Panc1 (cell line): ENCODE results near the gene LRBA. TPM values are rescaled to one million over a fixed set of nuclear protein-coding genes. Genes with fewer than 3 reads are reported as not detected.

Experiments
- ATAC-seq: fragments of 200-7000 bp; cut with Tn5 transposase; 2 replicates; pipeline ENCODE4 v1.9.1; 2020; ENCODE audit warnings: mild to moderate bottlenecking, moderate library complexity
- BruUV-seq: library from RNA; stranded (reverse); fragments of 400-500 nt; replicated peaks from 2 replicates; lab custom pipeline; 2021; lab: Mats Ljungman, UMichigan
- CTCF ChIA-PET: fragments of 300-600 bp; sonication (Branson Sonifier 250); formaldehyde crosslinking; loops from one replicate; lab custom pipeline; 2022; ENCODE audit warnings: antibody characterized with exemption; lab: Charles Lee
- POLR2A ChIA-PET: fragments of 300-600 bp; sonication (Branson Sonifier 250); formaldehyde crosslinking; loops from one replicate; lab custom pipeline; 2022; ENCODE audit warnings: antibody characterized with exemption; lab: Charles Lee
- DNase-seq: peaks from one replicate; pipeline ENCODE4 v3.0.0-alpha.2; 2010; ENCODE audit warnings: low read depth, low spot score
- H3K27ac ChIP-seq: 2 replicates; pipeline ENCODE4 v1.5.1; 2011; ENCODE audit warnings: mild to moderate bottlenecking, low read length, inconsistent platforms
- H3K27me3 ChIP-seq: fragments of 200-500 bp; sonication (Bioruptor generic); 2 replicates; pipeline ENCODE4 v1.6.0; 2014; ENCODE audit warnings: low read length, inconsistent platforms; ENCODE audit not compliant: control insufficient read depth, insufficient read depth
- H3K36me3 ChIP-seq: fragments of 200-500 bp; sonication (Bioruptor generic); 2 replicates; pipeline ENCODE4 v1.5.1; 2014; ENCODE audit warnings: inconsistent platforms, mild to moderate bottlenecking, low read length, moderate library complexity; ENCODE audit not compliant: control insufficient read depth, insufficient read depth
- H3K4me1 ChIP-seq: 2 replicates; pipeline ENCODE4 v1.5.1; 2011; ENCODE audit warnings: inconsistent platforms, mild to moderate bottlenecking, low read length, moderate library complexity; ENCODE audit not compliant: control insufficient read depth, insufficient read depth
- H3K4me3 ChIP-seq, 2 experiments: 2 replicates each; pipeline ENCODE4 v1.5.1; 2011 to 2012; ENCODE audit warnings: low read depth in 2 of 2, low read length in 2 of 2, mild to moderate bottlenecking in 2 of 2, inconsistent platforms in 1 of 2, moderate library complexity in 1 of 2
- H3K9me3 ChIP-seq: fragments of 200-500 bp; sonication (Bioruptor generic); 2 replicates; pipeline ENCODE4 v1.5.1; 2014; ENCODE audit warnings: low read depth, mild to moderate bottlenecking, inconsistent platforms, low read length, moderate library complexity; ENCODE audit not compliant: control insufficient read depth, insufficient read depth
- POLR2AphosphoS5 ChIP-seq: IDR thresholded peaks from 2 replicates; pipeline ENCODE4 v1.6.1; 2012; ENCODE audit warnings: mild to moderate bottlenecking, low read depth, low read length, moderate library complexity
- SIN3A ChIP-seq: IDR thresholded peaks from 2 replicates; pipeline ENCODE4 v1.6.1; 2012; ENCODE audit warnings: low read depth, mild to moderate bottlenecking, low read length, moderate library complexity, borderline replicate concordance; ENCODE audit not compliant: insufficient read depth
- TCF7L2 ChIP-seq: IDR thresholded peaks from 2 replicates; pipeline ENCODE4 v1.6.1; 2011; ENCODE audit warnings: mild to moderate bottlenecking, low read depth, low read length, inconsistent platforms
- in situ Hi-C: cut with HindIII; loops from 2 replicates; pipeline ENCODE4 v1.10.0; 2016; ENCODE audit warnings: low sequenced_read_pairs, low pct_unique_long_range_greater_than_20kb
- intact Hi-C: fragments of 100-400 bp; cut with micrococcal nuclease; formaldehyde crosslinking; loops from one replicate; pipeline ENCODE4 v1.10.0; 2022; ENCODE audit not compliant: unreplicated experiment
- total RNA-seq: library from RNA; stranded (reverse); gene quantifications from one replicate; pipeline ENCODE4 v1.2.1, GENCODE V29; 2021; ENCODE audit not compliant: unreplicated experiment
- TF ChIP-seq, protein P1 (sequence below): fragments of 450-650 bp; IDR thresholded peaks from 2 replicates; pipeline ENCODE4 v1.5.1; 2017; ENCODE audit warnings: mild to moderate bottlenecking
- TF ChIP-seq, protein P2 (sequence below), 2 experiments: IDR thresholded peaks; 2 replicates each; pipeline ENCODE4 v1.6.1; 2011 to 2012; ENCODE audit warnings: low read depth in 2 of 2, control low read depth in 1 of 2, low read length in 1 of 2, mild to moderate bottlenecking in 1 of 2, moderate library complexity in 1 of 2; ENCODE audit not compliant: insufficient read depth in 1 of 2

The LRBA gene
- total RNA-seq, 1 experiment from 2014 or later, result 26.4 TPM

DNA sequence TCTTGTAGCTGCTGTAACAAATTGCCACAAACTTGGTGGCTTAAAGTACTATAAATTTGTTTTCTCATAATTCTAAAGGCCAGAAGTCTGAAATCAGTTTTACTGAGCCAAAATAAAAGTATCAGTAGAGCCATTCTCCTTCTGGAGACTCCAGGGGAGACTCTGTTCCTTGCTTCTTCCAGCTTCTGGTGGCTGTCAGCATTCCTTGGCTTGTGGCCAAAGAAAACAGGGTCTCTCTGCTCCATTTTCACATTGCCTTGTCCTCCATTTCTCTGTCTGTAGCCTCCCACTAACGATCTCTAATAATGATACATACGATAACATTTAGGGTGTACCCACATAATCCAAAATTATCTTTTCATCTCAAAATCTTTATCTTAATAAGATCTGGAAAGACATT lies 232.8 kb downstream of the LRBA start:
- ATAC-seq (no peak), DNase-seq (no peak)
- Histone ChIP-seq H3K4me3 (no peak overlapping the region), H3K9me3 (no peaks in the 10 kb centered on the region), H3K27me3 (no peaks in the 10 kb centered on the region), H3K27ac (no peak overlapping the region), H3K36me3 (no peaks in the 10 kb centered on the region), H3K4me1 (peaks cover 10% of the 10 kb centered on the region)
- ChIA-PET POLR2A (no interaction called here), CTCF (no interaction called here)
- BruUV-seq, result no TSS peak
- TF ChIP-seq, protein P1, sequence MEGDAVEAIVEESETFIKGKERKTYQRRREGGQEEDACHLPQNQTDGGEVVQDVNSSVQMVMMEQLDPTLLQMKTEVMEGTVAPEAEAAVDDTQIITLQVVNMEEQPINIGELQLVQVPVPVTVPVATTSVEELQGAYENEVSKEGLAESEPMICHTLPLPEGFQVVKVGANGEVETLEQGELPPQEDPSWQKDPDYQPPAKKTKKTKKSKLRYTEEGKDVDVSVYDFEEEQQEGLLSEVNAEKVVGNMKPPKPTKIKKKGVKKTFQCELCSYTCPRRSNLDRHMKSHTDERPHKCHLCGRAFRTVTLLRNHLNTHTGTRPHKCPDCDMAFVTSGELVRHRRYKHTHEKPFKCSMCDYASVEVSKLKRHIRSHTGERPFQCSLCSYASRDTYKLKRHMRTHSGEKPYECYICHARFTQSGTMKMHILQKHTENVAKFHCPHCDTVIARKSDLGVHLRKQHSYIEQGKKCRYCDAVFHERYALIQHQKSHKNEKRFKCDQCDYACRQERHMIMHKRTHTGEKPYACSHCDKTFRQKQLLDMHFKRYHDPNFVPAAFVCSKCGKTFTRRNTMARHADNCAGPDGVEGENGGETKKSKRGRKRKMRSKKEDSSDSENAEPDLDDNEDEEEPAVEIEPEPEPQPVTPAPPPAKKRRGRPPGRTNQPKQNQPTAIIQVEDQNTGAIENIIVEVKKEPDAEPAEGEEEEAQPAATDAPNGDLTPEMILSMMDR, result no peak
- TF ChIP-seq POLR2AphosphoS5 (no peak), SIN3A (no peak), TCF7L2 (no peak)
- TF ChIP-seq, protein P2, sequence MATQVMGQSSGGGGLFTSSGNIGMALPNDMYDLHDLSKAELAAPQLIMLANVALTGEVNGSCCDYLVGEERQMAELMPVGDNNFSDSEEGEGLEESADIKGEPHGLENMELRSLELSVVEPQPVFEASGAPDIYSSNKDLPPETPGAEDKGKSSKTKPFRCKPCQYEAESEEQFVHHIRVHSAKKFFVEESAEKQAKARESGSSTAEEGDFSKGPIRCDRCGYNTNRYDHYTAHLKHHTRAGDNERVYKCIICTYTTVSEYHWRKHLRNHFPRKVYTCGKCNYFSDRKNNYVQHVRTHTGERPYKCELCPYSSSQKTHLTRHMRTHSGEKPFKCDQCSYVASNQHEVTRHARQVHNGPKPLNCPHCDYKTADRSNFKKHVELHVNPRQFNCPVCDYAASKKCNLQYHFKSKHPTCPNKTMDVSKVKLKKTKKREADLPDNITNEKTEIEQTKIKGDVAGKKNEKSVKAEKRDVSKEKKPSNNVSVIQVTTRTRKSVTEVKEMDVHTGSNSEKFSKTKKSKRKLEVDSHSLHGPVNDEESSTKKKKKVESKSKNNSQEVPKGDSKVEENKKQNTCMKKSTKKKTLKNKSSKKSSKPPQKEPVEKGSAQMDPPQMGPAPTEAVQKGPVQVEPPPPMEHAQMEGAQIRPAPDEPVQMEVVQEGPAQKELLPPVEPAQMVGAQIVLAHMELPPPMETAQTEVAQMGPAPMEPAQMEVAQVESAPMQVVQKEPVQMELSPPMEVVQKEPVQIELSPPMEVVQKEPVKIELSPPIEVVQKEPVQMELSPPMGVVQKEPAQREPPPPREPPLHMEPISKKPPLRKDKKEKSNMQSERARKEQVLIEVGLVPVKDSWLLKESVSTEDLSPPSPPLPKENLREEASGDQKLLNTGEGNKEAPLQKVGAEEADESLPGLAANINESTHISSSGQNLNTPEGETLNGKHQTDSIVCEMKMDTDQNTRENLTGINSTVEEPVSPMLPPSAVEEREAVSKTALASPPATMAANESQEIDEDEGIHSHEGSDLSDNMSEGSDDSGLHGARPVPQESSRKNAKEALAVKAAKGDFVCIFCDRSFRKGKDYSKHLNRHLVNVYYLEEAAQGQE (IDR thresholded peaks at IDR 0.05; ENCODE audit: insufficient read depth in 1 of 2, low read depth in 2 of 2, low read length in 1 of 2), result no peak
- intact Hi-C loops, result no loop called here
- in situ Hi-C loops, result no loop called here

DNA sequence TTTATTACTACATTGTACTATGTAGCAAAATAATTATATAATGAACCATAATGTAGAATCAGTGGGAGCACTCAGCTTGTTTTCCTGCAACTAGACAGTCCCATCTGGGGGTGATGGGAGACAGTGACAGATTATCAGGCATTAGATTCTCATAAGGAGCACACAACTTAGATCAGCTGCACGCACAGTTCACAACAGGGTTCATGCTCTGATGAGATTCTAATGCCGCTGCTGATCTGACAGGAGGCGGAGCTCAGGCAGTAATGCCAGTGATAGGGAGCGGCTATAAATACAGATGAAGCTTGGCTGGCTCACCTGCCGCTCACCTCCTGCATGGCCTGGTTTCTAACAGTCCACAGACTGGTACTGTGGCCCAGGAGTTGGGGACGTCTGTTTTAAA lies 233.9 kb downstream of the LRBA start:
- H3K4me1 ChIP-seq, result peaks cover 10% of the 10 kb centered on the region
- TF ChIP-seq, protein P1, result no peak
- TF ChIP-seq POLR2AphosphoS5, result no peak
- BruUV-seq, result no TSS peak
- in situ Hi-C loops (no loop called here), intact Hi-C loops (no loop called here)
- no peaks in the 10 kb centered on the region for H3K36me3 ChIP-seq
- ATAC-seq, result no peak
- ChIA-PET POLR2A (interaction anchor here (0.6 kb wide), 1 partner anchor 23 kb away, joined by 3 read pairs; no protein-coding TSS in a partner anchor), CTCF (no interaction called here)
- H3K27me3 ChIP-seq, result no peaks in the 10 kb centered on the region
- no peak for DNase-seq
- no peaks in the 10 kb centered on the region for H3K9me3 ChIP-seq
- no peak overlapping the region for H3K4me3 ChIP-seq
- no peak overlapping the region for H3K27ac ChIP-seq
